Measurements from ENCODE around the gene DAGLA.
A peak's percentile ranks its signal among the peaks of the same experiment; 100 is the strongest.

Gene DAGLA

GRCh38 chr11:61732705-61733104 lies 52.5 kb downstream of the DAGLA start:
- no peak for DNase-seq

- DNase-seq: peak; percentile 88
These were observed 53.2 kb downstream of the DAGLA start for GRCh38 chr11:61733120-61733978.

- no peak for DNase-seq
These were observed 54.6 kb downstream of the DAGLA start for GRCh38 chr11:61734767-61735166.

GRCh38 chr11:61735391-61735790 lies 55.2 kb downstream of the DAGLA start:
- no peak for DNase-seq

GRCh38 chr11:61736310-61736709 lies 56.1 kb downstream of the DAGLA start:
- DNase-seq: no peak

GRCh38 chr11:61737131-61737530 lies 56.9 kb downstream of the DAGLA start:
- DNase-seq: no peak

GRCh38 chr11:61737636-61738386 lies 57.6 kb downstream of the DAGLA start:
- DNase-seq: no peak

GRCh38 chr11:61738776-61739175 lies 58.6 kb downstream of the DAGLA start:
- DNase-seq: no peak

GRCh38 chr11:61739413-61739812 lies 59.2 kb downstream of the DAGLA start:
- DNase-seq: no peak

GRCh38 chr11:61739966-61740365 lies 59.8 kb downstream of the DAGLA start:
- no peak for DNase-seq

GRCh38 chr11:61742391-61742790 lies 62.2 kb downstream of the DAGLA start:
- DNase-seq: no peak

GRCh38 chr11:61743486-61744095 lies 63.4 kb downstream of the DAGLA start:
- no peak for DNase-seq

GRCh38 chr11:61744181-61744580 lies 64.0 kb downstream of the DAGLA start:
- no peak for DNase-seq

GRCh38 chr11:61744609-61745156 lies 64.5 kb downstream of the DAGLA start:
- DNase-seq: no peak

GRCh38 chr11:61745781-61746441 lies 65.7 kb downstream of the DAGLA start:
- no peak for DNase-seq

GRCh38 chr11:61746442-61747191 lies 66.4 kb downstream of the DAGLA start:
- DNase-seq: no peak

- DNase-seq: peak; percentile 26
These were observed 67.2 kb downstream of the DAGLA start for GRCh38 chr11:61747192-61747966.

GRCh38 chr11:61747967-61748285 lies 67.7 kb downstream of the DAGLA start:
- DNase-seq: no peak

GRCh38 chr11:61749591-61750217 lies 69.5 kb downstream of the DAGLA start:
- no peak for DNase-seq

- no peak for DNase-seq
These were observed 70.6 kb downstream of the DAGLA start for GRCh38 chr11:61750631-61751273.

Measured in CD4-positive, alpha-beta T cell treated with Interleukin-10 for 1 hour (primary cell).